ENCODE data around the gene ZNF823.

GRCh38 chr19:11787536-11787935 lies 48.8 kb upstream of the ZNF823 start:
- TF ChIP-seq POLR2AphosphoS5 (IDR thresholded peaks at IDR 0.05) (no peak), TAF1 (IDR thresholded peaks at IDR 0.05; ENCODE audit: low read depth) (no peak), EP300 (conservative IDR thresholded peaks at IDR 0.05; ENCODE audit: poor library complexity, severe bottlenecking) (no peak), CTCF (IDR thresholded peaks at IDR 0.05; ENCODE audit: poor library complexity, severe bottlenecking) (no peak)
